NOMO-1 treated with DMSO at 0.1 percent for 48 hours (cell line): ENCODE results near the gene TLE2.
"Not testable (repeated sequence)": the region's sequence is repeated elsewhere in the genome, so short reads cannot be mapped to it uniquely, and the experiment has no call there.

Source experiments
- DNase-seq: peaks from one replicate; lab custom pipeline; 2025; ENCODE audit not compliant: unreplicated experiment; lab: John Stamatoyannopoulos, UW

Gene TLE2

GRCh38 chr19:3015126-3016057 lies 13.7 kb downstream of the TLE2 start:
- DNase-seq: no peak

DNA sequence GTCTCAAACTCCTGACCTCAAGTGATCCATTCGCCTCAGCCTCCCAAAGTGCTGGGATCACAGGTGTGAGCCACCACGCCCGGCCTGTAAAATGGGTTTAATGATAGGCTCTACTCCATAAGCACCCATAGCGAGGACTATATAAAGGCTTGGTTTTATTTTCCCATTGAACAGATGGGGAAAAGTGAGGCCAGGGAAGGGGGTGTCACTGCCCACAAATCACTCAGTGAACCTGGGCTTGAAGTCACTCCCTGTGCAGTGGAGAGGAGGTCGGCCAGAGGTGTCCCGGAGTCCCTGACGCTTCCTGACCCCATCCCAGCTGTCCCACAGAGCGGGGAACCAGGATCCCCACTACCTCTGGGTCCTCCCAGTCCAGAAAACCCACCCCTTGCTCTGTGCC lies 14.9 kb downstream of the TLE2 start:
- no peak for DNase-seq

DNA sequence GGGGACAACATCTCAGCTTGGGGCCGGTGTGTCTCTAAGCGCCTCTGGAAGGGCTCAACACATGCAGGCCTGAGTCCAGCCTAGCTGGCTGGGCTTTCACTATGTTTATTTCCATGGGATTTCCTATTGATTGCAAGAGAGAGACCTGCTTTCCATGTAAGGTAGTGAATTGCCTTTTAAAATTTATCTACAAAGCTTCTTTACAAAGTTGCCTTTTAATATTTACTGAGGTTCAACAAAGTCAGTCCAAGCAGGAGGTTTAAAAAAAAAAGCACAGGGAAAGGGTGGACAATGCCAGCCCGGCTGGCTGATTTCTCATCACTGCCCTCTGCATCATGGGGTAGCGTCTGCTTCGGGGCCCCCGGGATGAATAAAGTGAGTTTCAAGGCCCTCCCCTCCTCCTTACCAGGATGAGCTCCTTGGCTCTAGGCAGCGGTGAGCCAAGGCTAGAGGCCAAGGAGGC lies 15.8 kb downstream of the TLE2 start:
- no peak for DNase-seq

DNA sequence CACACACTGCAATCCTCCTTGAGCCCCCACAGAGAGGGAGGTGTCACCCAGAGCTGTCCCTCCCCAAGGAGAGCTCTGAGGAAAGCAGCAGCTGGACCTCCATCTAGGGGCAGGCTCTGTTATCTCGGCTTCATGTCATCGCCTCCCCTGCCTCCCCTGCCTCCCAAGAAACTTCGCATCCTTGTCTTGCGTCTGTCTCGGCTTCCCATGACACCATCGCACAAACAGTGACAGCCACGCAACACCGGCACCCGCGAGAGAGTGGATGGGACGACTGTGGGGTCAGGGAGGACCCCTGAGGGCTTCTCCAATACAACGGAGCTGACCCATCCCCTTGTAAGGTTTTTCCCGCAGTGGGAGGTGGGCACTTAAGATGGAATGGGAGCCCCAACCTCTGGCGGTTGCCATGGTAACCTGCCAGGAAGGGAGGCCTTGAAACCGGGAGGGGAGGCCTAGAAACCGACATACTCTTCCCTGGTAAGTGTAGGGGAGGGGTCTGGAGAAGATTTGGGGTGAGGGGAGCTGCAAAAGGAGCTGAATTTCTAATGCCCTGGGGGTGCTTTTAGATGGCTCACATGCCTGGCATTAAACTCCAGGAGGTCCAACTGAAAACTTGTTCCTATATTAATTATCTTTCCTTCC lies 16.3 kb downstream of the TLE2 start:
- DNase-seq: no peak

GRCh38 chr19:3012059-3012458 lies 17.0 kb downstream of the TLE2 start:
- not testable (repeated sequence) for DNase-seq

- no peak for DNase-seq
These were observed 18.2 kb downstream of the TLE2 start for GRCh38 chr19:3010871-3011270.

- DNase-seq: no peak
These were observed 20.1 kb downstream of the TLE2 start for GRCh38 chr19:3008994-3009393.

GRCh38 chr19:3007975-3008374 lies 21.1 kb downstream of the TLE2 start:
- DNase-seq: no peak

DNA sequence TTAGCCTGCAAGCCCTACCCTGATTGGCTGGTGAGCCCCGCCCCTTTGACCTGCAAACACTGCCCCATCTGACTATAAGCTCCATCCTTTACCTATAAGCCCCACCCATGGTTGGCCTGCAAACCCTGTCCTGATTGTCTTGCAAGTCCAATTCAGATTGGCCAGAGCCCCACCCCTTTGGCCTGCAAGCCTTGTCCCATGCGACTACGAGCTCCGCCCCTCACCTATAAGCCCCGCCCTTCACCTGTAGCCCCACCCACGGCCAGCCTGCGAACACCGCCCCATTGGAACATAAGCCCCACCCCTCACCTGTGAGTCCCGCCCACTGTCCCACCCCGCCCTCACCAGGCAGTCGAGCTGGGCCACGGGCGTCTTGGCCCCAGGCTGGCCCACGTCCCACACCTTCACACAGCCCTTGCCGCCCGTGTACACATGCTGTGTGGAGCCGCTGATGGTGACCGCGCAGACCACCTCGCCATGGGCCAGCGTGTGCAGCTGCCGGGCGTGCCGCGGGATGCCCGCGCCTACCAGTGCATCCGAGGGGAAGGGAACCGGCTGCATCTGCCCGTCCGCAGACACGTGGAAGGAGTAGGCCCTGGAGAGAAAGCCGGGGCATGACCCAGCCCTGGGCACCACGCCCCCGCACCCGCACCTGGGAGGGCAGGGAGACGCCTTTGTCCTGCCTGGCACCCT lies 22.9 kb downstream of the TLE2 start:
- DNase-seq: no peak

DNA sequence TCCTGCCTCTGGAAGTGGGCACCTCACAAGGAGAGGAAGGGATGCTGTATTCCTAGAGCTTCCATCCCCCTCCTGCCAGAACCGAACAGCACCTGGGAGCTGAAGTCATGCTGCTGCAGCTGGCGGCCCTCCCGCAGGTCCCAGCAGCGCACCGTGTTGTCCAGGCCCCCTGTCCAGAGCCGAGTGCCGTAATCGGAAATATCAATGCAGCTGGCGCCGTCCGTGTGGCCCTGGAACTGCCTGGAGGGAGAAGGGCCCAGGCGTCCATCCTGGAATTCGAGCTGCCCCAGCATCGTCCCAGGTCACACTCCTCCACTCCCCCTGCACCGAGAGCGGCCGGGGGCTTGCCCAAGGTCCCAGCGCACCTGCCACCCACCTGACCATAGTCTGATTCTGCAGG lies 23.7 kb downstream of the TLE2 start:
- DNase-seq: no peak

DNA sequence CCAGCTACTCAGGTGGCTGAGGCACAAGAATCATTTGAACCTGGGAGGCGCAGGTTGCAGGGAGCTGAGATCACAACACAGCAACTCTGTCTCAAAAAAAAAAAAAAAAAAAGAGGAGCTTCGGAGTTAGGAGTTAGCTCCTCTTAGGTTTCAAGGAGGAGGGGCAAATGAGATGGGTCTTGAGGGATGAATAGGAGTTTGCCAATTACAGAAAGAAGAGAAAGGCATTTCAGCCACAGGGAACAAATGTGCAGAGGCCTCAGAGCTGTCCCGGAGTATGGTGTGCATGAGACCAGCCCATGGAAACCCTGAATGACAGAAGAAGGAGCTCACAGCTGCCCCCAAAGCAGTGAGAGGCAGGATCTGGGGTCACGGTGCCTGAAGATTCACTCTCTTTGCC lies 24.6 kb downstream of the TLE2 start:
- no peak for DNase-seq

DNA sequence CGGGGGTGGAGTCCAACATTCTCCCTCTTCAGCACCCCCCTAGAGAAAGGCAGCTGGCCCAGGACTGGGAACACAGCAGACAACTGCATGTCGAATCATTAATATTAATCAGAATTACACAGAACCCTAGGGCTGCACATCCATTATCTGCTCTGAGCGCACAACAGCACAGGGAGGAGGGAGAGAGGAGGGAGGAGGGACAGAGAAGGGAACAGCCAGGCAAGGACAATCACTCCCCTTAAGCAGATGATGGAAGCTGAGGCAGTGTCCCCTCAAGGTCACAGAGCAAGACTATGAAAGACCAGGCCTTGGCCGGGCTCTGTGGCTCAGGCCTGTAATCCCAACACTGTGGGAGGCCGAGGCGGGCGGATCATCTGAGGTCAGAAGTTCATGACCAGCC lies 26.0 kb downstream of the TLE2 start:
- no peak for DNase-seq

GRCh38 chr19:3001235-3001800 lies 27.8 kb downstream of the TLE2 start:
- no peak for DNase-seq

- DNase-seq: no peak
These were observed 30.4 kb downstream of the TLE2 start for GRCh38 chr19:2998642-2999041.

DNA sequence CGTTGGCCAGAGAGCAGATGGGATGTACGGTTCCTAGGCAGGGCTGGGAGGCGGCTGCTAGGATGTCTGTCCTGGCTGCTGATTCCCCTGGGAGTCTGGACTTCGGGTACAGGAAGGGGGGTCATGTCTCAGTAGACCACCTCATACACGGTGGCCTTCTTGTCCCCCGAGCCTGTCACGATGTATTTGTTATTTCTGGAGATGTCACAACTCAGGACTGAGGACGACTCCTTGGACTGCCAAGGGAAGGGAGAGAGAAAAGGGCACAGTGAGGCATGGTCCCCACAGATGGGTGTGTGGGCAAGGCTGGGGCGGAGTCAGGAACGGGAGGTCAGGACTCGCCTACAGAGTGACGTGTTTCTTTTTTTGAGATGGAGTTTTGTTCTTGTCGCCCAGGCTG lies 31.4 kb downstream of the TLE2 start:
- DNase-seq: no peak

GRCh38 chr19:2994588-2995131 lies 34.4 kb downstream of the TLE2 start:
- no peak for DNase-seq

DNA sequence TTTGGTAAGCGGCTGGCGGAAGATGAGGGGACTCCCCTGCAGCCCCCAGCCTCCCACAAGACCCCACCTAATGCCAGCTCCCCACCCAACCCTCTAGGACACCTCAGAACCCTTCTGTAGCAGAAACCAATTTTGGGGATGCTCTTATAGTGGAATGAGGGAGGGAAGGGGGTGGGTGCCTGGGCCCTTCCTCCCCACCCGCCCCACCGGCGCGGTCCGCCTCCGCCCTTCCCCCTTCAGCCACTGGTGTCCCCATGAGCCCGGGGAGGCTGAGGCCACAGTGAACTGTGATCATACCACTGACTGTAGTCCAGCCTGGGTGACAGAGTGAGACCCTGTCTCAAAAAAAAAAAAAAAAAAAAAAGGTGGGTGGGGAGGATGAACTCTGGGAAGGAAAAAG lies 35.5 kb downstream of the TLE2 start:
- no peak for DNase-seq

DNA sequence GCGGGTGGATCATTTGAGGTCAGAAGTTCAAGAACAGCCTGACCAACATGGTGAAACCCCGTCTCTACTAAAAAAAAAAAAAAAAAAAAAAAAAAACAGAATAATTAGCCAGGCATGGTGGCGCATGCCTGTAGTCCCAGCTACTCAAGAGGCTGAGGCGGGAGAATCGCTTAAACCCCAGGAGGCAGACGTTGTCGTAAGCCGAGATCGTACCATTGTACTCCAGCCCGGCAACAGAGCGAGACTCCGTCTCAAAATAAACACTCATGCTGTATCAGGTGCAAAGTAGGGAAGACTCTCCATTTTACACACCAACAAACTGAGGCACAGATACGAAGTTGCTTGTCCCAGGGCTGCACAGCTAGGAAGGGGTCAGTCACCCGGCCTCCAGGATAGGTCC lies 36.1 kb downstream of the TLE2 start:
- no peak for DNase-seq

DNA sequence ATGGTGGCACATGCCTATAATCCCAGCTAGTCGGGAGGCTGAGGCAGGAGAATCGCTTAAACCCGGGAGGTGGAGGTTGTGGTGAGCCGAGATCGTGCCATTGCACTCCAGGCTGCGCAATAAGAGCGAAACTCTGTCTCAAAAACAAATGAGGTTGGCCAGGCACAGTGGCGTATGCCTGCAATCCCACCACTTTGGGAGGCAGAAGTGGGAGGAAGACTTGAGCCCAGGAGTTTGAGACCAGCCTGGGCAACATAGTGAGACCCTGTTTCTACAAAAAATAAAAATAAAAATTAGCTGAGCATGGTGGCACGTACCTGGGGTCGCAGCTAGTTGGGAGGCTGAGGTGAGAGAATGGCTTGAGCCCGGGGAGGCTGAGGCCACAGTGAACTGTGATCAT lies 36.7 kb downstream of the TLE2 start:
- not testable (repeated sequence) for DNase-seq

DNA sequence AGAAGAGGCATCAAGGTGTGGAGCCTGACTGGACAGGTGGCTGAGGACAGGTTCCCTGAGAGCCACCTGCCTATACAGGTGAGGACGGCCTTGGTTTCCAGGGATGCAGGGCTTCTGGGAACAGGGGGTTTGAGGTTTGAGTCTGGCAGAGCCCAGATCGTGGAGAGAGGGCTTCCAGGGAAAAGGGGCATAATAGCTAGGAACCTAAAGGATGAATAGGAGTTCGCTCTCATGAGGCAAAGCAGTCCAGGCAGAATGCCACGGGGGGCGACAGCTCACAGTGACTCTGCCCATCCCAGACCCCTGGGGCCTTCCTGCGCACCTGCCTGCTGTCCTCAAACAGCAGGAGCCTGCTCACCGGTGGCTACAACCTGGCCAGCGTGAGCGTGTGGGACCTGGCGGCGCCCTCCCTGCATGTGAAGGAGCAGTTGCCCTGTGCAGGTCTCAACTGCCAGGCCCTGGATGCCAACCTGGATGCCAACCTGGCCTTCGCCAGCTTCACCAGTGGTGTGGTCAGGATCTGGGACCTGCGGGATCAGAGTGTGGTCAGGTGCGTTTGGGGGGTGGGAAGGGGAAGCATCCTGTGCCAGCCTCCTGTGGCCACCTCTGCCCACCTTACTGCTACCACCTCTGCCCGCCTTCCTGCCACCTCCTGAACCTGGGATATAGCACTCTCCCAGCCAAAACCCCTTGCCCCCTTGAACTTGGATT lies 39.7 kb downstream of the TLE2 start:
- no peak for DNase-seq

DNA sequence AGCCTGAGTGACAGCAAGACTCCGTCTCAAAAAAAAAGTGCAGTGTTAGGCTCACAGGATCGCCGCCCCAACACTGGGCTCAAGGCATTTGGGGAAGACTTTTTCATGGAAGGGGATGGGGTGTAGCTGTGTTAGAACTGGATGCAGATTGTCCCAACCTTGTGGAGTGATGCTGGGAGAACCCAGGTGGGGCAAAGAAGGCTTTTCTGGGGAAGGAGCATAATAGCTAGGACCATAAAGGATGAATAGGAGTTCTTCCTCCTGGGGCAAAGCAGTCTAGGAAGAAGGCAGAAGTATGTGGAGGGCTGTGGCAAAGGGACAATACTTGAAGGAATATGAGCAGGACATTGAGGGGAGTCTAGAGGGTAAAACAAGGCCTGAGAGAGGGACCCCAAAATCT lies 40.5 kb downstream of the TLE2 start:
- DNase-seq: no peak
